COR-L47 (cell line): ENCODE data around the gene LRFN2.

ENCODE experiments used
- DNase-seq: peaks from one replicate; lab custom pipeline; 2025; lab: John Stamatoyannopoulos, UW

The LRFN2 gene

DNA sequence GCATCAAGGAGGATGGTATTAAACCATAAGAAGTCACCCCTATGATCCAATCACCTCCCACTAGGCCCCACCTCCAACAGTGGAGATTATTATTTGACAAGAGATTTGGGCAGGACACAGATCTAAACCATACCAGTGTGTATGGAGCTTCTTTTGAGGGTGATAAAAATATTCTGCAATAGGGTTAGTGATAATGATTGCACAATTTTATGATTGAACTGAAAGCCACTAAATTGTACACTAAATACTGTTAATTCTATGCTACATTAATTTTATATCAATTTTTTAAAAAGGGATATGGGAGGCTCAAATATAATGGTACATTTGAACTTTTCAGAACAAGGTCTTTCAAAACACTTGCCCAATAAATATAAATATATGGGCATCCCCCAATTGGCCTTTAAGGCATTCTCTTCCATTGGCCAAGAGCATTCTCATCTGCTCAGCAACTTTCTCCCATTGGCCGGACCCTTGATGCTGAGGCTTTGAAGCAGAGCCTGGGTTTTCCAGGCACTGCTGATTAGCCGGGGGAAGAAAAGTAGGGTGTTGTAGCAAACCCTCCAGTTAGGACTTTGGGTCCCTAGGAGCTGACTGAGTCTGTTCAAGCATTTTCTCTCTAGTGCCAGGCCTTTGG lies 209.9 kb downstream of the LRFN2 start:
- no peak for DNase-seq

DNA sequence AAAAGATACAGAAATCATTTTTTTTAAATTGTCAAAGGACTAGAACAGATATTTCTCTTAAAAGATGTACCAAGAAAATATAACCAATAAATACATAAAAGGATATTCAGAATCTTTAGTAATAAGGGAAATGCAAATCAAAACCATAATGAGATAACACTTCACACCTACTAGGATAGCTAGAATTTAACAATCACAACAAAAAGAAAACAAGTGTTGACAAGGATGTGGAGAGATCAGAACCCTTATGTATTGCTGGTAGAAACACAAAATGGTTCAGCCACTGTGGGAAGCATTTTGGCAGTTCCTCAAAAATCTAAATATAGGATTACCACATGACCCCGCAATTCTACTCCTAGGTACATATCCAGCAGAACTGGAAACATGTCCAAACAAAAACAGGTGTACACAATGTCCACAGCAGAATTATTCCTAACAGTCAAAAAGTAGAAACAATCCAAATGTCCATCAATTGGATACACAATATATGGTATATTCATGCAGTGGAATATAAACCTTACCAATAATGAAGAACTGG lies 211.0 kb downstream of the LRFN2 start:
- DNase-seq = peak; percentile 61

DNA sequence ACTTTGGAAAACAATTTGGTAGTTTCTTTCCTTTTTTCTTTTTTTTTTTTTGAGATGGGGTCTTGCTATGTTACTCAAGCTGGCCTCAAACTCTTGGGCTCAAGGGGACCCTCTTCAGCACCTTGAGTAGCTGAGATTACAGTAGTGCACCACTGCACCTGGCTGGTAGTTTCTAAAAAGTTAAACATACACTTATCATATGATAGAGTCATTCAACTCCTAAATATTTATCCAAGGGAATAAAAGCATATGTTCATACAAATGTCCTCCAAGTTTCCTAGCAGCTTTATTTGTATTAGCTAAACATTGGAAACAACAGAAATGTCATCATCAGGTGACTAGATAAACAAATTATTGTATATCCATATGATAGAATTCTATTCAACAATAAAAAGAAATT lies 213.9 kb downstream of the LRFN2 start:
- no peak for DNase-seq

DNA sequence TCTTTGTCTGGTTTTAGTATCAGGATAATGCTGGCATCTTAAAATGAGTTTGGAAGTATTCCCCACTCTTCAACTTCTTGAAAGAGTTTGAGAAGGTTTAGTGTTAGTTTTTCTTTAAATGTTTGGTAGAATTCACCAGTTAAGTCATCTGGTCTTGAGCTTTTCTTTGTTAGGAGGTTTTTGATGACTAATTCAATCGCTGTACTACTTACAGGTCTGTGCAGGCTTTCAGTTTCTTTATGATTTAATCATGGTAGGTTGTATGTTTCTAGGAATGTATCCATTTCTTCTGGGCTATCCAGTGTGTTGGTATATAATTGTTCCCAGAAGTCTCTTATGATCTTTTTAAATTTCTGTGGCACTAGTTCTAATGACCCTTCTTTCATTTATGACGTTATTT lies 215.5 kb downstream of the LRFN2 start:
- DNase-seq = no peak

DNA sequence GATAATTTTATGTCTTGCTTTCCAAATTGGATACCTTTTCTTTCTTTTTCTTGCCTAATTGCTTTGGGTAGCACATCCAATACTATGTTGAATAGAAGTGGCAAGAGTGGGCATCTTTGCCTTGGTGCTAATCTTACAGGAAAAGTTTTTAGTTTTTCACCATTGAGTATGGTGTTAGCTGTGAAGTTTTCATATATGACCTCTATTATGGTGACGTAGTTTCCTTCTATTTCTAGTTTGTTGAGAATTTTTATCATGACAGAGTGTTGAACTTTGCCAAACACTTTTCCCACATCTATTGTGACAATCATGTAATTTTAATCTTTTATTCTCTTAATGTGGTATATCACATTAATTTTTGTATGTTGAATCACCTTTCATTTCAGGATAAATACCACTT lies 216.1 kb downstream of the LRFN2 start:
- DNase-seq = no peak

DNA sequence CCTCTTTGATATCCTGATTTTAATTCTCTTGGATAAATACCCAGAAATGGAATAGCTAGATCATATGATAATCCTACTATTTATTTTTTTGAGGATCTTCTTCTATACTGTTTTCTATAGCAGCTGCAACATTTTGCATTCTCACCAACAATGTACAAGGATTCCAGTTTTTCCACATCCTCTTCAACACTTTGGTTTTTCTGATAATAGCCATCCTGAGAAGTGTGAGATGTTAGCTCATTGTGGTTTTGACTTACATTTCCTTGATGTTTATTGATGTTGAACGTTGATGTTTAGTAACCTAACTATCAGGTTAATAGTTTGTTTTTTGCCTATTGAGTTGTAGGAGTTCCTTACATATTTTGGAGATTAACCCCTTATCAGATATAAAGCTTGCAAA lies 217.3 kb downstream of the LRFN2 start:
- no peak for DNase-seq

DNA sequence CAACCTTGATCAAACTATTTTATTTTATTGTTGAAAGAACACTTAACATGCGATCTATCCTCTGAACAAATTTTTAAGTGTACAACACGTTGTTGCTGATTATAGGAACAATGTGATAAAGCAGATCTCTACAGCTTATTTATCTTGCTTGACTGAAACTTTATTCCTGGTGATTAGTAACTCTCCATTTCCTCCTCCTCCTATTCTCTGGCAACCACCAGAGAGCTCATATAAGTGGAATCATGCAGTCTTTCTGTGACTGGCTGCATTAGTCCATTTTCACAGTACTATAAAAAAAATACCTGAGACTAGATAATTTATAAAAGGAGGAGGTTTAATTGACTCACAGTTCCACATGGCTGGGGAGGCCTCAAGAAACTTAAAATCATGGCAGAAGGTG lies 218.1 kb downstream of the LRFN2 start:
- DNase-seq = no peak

DNA sequence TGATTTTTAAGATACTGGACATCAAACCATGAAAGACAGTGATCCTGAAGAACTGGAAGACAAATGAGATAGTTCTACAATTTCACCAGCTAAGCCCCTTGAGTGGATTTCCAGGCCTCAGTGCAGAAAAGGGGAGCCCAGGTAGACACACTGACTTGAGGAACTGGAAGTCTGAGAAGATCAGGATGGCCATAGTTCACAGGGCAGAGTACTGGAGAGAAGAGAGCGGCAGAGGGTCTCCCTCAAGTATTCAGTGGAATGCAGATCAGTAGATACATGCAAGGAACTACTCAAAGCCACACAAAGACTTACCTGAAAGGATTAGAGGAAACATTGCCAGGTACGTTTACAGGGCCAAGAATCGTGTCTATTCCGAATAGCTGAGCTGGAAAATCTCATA lies 224.3 kb downstream of the LRFN2 start:
- no peak for DNase-seq

DNA sequence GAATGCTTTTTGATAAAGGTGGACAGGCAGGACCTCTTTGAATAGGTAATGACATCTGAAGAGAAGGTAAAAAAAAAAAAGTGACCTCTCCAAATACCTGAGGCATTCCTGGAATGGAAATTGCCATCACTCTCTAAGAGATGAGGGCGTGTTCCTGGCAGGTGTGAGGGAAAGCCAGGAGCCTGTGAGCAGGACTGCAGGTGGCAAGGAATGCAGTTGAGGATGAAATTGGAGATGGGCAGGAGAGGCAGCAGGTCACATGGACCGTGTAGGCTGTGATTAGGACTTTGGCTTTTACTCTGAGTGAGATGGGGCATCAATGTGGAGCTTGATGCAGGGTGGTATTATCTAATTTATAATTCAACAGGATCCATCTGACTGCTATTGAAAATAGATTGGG lies 227.4 kb downstream of the LRFN2 start:
- DNase-seq = peak; percentile 5

DNA sequence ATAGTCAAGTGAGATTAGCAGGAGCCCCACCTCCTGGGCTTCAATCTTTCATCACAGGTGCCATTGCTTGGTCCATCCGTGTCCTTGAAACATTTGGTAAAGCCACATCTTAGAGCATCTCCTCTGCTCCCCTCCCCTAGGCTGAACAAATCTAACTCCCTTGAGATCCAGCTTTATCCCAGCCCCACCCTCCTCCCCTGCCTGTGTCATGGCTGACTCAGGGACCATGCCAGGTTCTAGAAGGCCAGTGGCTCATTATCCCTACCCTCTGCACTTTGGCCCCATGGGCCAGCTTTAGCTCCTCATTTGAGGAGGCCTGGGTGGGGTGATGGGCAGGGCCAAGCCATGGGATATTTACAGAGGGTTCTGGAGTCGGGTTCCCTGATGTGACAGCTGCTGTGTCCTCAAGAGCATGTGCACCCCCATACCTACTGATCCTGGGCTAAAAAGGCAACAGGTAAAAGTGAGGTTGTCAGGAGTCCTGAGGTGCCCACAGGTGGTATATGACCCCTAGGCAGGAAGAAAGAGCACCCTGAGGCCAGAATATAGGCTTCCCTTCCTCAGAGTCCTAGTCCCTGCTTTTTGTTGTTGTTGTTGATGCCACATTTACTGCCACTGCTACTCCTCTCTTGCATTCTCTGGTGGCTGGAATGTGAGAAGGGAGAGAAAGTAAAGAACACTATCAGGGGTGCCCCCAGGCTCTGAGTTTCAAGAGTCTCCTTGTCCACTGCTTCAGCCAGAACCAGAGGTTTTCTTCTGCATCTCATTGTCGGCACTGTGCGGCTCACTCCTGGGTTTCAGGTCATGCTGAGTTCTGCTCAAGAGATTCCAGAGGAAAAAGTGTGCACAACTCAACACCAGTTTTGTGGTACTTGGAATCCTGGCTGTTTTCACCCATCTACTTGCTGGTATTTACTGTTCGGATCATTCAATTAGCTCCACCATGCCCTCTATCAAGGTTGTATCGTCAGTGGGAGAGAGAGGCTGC lies 228.4 kb downstream of the LRFN2 start:
- no peak for DNase-seq

DNA sequence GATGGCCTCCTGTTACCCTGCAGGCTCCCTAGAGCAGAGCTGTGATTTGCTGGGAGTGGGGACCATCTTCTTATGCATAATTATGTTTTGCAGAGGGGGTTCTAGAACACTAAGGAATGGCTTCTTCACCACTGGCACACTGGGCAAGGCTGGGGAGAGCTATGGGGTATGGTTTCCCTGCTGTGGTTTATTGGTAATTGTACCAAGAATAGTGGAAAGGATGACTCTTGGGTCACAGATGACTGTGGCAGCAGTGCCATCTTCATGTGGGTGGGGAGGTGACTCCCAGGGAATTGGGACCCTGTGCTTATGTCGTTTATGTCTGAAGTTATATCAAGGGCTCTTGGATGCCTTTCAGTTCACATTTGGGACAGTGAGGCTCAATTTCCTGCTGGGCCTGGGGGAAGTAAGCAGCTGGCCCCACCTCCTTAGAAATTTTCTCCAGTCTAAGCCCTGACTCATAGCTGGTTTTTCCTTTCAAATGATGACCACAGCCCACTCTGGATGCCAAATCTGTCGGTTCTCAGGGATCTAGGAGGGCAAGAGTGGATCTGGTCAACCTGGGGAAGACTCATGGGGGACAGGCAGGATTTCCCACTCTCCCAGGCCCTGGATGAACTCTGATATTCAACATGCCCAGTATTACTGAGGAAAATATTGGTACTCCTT lies 230.8 kb downstream of the LRFN2 start:
- DNase-seq = no peak

DNA sequence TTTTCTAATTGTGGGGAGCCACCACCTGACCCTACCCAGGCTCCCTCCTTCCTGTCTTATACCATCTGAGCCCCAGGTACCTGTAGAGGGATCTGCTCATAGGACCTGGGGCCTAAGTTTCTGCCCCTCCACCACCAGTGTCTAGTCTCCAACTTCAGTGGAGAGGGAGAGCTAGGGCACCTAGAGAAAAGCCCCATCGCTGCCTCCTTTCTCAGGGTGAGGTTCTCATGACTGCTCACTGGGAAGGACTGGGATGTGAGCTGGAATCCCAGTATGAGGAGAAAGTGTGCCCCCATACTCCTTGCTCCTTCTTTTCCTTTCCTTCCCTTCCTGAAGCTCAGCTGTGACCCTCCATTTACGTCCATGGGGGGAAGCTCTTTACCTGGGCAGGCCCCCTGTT lies 231.6 kb downstream of the LRFN2 start:
- DNase-seq = no peak

DNA sequence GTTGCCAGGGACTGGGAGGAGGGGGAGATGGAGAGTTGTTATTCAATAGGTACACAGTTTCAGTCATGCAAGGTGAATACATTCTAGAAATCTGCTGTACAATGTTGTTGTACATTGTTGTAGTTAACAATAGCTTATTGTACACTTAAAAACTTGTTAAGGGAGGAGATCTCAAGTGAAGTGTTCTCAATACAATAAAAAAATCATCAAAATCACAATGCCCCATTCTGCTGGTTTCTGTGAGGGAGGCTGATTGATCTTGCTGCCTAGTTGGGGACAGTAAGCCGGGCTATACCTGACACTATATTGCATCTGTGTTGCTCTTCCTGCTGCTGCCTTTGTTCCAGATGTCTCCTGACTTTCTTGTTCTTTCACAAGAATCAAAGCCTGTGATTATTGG lies 232.1 kb downstream of the LRFN2 start:
- no peak for DNase-seq

DNA sequence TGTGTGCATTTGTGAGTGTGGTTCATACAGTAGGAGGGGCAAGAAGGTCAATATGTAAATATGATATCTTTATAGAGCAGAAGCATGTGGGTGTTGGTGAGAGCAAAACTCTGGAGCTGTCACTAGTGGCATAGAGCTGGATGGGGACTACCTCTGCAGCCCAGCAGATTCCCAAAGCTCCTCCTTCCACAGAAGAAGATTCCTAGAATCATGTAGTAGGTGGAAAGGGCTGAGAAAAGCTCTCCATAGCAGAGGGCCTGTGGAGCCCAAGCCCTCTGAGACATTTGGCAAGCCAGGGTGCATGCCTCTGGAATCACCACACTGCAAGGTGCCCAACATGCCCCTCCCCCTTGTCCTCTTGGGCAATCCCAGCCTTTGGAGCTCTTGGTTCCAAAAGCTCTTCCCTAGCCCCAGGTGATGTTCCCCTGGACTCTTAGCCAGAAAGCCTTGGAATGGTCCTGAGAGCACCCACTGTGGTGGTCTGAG lies 233.2 kb downstream of the LRFN2 start:
- DNase-seq = no peak

DNA sequence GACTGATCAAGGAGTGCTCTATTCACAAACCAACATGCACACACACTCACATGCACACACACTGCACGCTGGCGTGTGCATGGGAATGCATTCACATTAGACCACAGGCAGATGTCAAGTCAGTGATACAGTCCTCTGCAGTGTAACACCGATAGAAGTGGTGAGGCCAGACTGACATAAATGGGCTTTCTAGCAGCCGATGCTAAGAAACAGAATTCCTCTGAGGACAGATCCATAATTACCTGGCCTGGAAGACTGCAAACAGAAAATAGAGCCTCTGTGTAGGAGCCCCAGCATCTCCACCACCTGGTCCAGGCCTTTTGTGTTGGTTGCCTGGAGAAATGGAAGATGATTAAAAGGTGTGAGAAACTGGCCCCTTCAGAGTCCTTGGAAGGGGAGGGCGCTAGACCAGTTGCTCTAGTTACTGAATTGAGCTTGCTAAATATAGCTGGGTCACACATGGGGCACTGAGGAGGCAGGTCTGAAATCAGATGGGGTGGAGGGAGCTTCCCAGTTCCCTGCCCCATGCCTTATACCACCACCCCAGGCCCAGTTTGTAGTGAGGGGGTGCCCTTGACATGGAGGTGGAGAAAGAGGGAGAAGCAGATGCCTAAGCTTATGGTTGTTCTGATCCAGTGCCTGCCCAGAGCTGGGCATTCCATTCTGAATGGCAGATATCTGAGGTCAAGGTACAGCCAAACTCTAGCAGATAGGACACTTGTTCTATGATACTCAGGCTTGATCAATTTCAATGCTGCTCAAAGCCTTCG lies 233.8 kb downstream of the LRFN2 start:
- DNase-seq = no peak

DNA sequence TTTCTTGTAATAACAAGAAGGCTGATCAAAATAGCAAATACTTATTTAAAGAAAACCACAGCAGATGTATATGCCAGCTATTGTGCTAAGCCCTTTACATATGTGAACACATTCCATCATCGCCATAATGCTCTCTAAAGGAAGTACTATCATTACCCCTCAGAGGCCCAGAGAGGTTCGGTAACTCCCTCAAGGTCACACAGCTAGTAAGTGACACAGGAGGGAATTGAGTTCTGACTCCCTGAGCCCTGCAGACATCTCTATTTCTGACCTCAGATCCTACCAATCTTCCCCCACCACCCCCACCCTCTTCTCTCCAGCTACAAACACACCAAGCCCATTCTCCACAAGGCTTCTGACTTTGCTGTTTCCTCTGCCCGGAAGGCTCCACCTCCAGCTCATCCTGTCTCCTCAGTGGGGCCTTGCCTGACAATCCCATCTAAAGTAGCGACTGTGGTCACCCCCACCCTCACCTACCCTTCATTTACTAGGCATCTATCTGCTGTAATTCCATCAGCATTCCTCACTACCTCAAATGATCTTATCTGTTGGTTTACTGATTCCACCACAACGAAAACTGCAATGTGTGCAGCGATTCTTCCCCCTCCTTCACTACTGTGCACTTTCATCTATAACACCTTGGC lies 234.5 kb downstream of the LRFN2 start:
- DNase-seq = no peak

DNA sequence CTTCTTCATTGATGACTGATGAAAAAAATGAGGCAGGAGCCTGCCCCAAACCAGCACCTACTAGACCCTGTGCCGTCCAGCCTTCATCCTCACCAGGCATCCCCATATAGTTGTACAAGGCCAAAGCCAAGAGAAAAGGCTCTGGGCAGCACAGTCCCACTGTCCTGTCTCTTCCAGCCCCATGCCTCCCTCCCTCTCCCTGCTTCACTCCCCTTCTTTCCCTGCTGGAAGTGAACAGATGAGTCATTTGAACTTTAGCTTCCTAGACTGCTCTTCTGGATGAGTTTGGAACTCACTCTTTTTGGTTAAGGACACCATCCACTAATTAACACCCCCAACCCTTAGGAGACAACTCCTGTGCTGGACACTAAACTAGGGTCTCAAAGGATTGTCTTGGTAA lies 235.2 kb downstream of the LRFN2 start:
- DNase-seq = no peak

DNA sequence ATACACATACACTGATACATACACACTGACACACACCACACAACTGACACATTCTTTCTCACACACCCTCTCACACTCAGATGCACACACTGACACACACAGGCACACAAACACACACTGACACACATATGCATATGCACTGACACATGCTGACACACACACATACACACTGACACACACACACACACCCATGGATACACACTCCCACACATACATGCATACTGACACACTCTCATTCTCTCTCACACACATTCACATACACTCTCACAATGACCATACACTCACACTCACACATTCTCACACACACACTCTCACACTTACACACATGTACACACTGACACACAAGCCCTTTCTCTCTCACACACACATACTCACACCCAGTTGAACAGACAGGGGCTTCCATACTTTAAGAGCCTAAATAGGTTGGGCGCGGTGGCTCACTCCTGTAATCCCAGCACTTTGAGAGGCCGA lies 236.4 kb downstream of the LRFN2 start:
- no peak for DNase-seq

DNA sequence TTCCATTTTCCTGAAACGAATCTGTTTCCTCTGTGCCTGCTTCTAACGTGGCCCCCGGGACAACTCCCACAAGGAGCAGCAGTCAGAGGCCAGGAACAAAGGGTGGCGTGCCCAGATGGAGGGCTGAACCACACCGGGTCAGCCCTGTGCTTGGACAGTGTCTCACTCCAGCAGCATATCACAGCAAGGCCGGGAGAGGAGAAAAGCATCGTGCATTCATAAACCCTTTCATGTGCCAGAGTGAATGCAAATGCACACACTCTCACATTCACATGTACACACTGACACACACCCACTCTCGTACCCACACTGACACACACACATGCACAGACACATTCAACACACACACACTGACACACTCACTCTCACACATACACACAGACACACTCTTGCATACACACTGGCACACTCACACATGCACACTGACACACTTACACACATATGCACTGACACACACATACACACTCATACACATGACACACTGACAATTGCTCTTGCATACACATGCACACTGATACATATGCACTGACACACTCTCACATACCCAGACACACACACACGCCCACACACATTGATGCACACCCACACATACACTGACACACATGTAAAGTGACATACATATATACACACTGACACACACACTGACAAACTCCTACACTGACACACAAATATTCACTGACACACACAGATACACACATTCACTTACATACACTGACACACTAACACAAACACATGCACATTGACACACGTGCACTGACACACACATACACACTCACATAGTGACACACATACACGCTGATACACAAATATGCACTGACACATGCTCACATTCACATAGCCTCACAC lies 237.0 kb downstream of the LRFN2 start:
- DNase-seq = no peak
